Measurements from ENCODE around the gene PLTP.
"Not testable (repeated sequence)": the region's sequence is repeated elsewhere in the genome, so short reads cannot be mapped to it uniquely, and the experiment has no call there.

The PLTP gene

DNA sequence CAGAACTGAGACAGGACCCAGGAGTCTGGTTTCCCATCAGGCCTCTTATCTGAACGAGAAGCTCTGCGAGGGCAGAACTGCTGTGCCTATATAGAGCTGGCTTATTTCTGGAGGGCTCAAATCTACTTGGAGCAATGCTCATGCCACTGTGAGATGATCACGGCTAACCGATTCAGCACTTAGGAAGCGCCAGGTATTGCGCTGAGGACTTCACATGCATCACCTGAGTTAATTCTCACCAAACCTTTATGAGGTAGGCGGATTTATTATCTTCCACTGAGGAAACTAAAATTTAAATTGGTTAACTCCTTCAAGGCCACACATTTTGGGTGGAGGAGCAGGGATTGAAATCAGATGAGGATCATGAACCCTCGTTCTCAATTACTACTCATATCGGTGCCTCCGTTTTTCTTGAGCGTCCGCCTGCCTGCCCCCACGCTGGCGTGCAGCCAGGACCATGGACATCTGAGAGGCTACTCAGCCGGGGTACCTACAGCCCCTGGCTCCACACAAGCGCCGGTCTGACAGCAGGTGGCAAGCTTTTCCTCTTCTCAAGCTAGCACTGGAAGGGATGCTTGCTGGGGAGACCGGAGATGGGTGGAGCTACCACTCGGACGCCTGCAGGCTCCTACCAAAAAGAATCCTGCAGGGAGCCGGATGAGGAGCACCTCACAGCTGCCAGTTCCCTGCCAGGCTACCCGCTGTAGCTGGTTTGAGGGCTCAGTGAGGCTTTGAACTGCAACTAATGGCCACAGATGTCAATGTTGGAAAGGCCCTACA lies 21.5 kb upstream of the PLTP start:
- peaks cover 27% of the 10 kb centered on the region for H3K4me1 ChIP-seq (ENCODE audit: insufficient read depth, low read length)
- H2AFZ ChIP-seq (ENCODE audit: low read depth, low read length): peak overlapping the region; percentile 99
- H3K27me3 ChIP-seq (ENCODE audit: insufficient read depth, low read length, poor library complexity): no peaks in the 10 kb centered on the region
- peak overlapping the region; percentile 77 for H3K4me2 ChIP-seq (ENCODE audit: insufficient read depth, low read length)
- H3K9ac ChIP-seq (ENCODE audit: low read depth, low read length): peak overlapping the region; percentile 100
- TF ChIP-seq, protein P1, sequence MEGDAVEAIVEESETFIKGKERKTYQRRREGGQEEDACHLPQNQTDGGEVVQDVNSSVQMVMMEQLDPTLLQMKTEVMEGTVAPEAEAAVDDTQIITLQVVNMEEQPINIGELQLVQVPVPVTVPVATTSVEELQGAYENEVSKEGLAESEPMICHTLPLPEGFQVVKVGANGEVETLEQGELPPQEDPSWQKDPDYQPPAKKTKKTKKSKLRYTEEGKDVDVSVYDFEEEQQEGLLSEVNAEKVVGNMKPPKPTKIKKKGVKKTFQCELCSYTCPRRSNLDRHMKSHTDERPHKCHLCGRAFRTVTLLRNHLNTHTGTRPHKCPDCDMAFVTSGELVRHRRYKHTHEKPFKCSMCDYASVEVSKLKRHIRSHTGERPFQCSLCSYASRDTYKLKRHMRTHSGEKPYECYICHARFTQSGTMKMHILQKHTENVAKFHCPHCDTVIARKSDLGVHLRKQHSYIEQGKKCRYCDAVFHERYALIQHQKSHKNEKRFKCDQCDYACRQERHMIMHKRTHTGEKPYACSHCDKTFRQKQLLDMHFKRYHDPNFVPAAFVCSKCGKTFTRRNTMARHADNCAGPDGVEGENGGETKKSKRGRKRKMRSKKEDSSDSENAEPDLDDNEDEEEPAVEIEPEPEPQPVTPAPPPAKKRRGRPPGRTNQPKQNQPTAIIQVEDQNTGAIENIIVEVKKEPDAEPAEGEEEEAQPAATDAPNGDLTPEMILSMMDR (IDR thresholded peaks at IDR 0.05; ENCODE audit: borderline replicate concordance, extremely low read depth, low read length, poor library complexity, severe bottlenecking): peak; percentile 65
- TF ChIP-seq EZH2 (IDR thresholded peaks at IDR 0.05; ENCODE audit: borderline replicate concordance, low read depth, low read length, severe bottlenecking): no peak
- H3K4me3 ChIP-seq (ENCODE audit: low read depth in 1 of 2, low read length in 2 of 2): peak overlapping the region; percentile 90 to 97
- ATAC-seq (ENCODE audit: insufficient read depth, low read depth) (peak; percentile 51), DNase-seq (peak; percentile 84)
- peak overlapping the region; percentile 99 for H3K27ac ChIP-seq (ENCODE audit: low read length)
- no peaks in the 10 kb centered on the region for H3K9me3 ChIP-seq (ENCODE audit: insufficient read depth, low read length, severe bottlenecking)
- peaks cover 54% of the 10 kb centered on the region for H3K79me2 ChIP-seq (ENCODE audit: insufficient read depth, low read length)
- peaks cover 23% of the 10 kb centered on the region for H3K36me3 ChIP-seq (ENCODE audit: insufficient read depth, low read length)
- peaks cover 25% of the 10 kb centered on the region for H4K20me1 ChIP-seq (ENCODE audit: insufficient read depth, low read length)

DNA sequence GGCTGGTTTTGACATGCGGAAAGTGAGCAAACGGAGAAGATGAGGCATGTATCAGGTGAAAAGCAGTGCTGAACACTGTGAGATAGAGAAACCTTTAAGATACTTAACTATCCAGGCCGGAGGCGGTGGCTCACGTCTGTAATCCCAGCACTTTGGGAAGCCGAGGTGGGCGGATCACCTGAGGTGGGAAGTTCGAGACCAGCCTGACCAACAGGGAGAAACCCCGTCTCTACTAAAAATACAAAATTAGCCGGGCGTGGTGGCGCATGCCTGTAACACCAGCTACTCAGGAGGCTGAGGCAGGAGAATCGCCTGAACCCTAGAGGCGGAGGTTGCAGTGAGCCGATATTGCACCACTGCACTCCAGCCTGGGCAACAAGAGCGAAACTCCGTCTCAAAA lies 19.7 kb upstream of the PLTP start:
- peaks cover 37% of the 10 kb centered on the region for H3K79me2 ChIP-seq (ENCODE audit: insufficient read depth, low read length)
- not testable (repeated sequence) for H3K27ac ChIP-seq (ENCODE audit: low read length); H3K9ac ChIP-seq (ENCODE audit: low read depth, low read length); H3K4me3 ChIP-seq (ENCODE audit: low read depth in 1 of 2, low read length in 2 of 2); ATAC-seq (ENCODE audit: insufficient read depth, low read depth); H3K36me3 ChIP-seq (ENCODE audit: insufficient read depth, low read length); DNase-seq; H3K4me2 ChIP-seq (ENCODE audit: insufficient read depth, low read length); H3K9me3 ChIP-seq (ENCODE audit: insufficient read depth, low read length, severe bottlenecking); H3K27me3 ChIP-seq (ENCODE audit: insufficient read depth, low read length, poor library complexity); H2AFZ ChIP-seq (ENCODE audit: low read depth, low read length)
- H4K20me1 ChIP-seq (ENCODE audit: insufficient read depth, low read length): peaks cover 15% of the 10 kb centered on the region; the same call in 1 of the 2 replicates
- peaks cover 25% of the 10 kb centered on the region for H3K4me1 ChIP-seq (ENCODE audit: insufficient read depth, low read length)

DNA sequence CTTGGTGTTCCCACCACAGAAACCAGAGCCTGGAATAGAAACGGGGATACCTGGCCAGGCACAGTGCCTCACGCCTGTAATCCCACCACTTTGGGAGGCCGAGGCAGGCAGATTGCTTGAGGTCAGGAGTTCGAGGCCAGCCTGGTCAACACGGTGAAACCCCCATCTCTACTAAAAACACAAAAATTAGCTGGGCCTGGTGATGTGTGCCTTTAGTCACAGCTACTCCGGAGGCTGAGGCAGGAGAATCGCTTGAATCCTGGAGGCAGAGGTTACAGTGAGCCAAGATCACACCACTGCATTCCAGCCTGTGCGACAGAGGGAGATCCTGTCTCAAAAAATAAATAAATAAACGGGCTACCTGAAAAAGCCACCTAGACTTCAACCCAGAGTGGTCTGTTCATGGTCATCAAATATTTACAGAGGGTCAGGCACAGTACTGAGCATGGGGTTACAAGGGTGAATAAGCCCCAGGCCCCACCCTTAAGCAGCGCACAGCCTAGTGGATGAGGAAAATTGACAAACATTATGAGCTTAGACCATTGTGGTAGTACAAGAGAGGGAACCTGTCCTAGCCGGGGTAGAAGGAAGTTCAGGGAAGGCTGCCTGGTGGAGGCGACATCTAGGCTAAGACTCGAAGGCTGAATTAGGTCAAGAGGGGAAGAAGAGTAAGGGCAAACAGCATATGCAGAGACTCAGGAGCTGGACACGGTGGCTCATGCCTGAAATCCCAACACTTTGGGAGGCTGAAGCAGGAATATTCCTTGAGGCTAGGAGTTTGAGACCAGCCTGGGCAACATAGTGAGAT lies 15.3 kb upstream of the PLTP start:
- DNase-seq (no peak), ATAC-seq (ENCODE audit: insufficient read depth, low read depth) (peak; percentile 18; the same call in 1 of the 3 replicates)
- H3K4me3 ChIP-seq (ENCODE audit: low read depth in 1 of 2, low read length in 2 of 2): no peak overlapping the region
- no peak overlapping the region for H2AFZ ChIP-seq (ENCODE audit: low read depth, low read length)
- no peaks in the 10 kb centered on the region for H4K20me1 ChIP-seq (ENCODE audit: insufficient read depth, low read length)
- H3K4me1 ChIP-seq (ENCODE audit: insufficient read depth, low read length): no peaks in the 10 kb centered on the region
- H3K9me3 ChIP-seq (ENCODE audit: insufficient read depth, low read length, severe bottlenecking): no peaks in the 10 kb centered on the region
- H3K79me2 ChIP-seq (ENCODE audit: insufficient read depth, low read length): no peaks in the 10 kb centered on the region
- H3K36me3 ChIP-seq (ENCODE audit: insufficient read depth, low read length): no peaks in the 10 kb centered on the region
- no peaks in the 10 kb centered on the region for H3K27me3 ChIP-seq (ENCODE audit: insufficient read depth, low read length, poor library complexity)
- H3K4me2 ChIP-seq (ENCODE audit: insufficient read depth, low read length): no peak overlapping the region
- H3K27ac ChIP-seq (ENCODE audit: low read length): no peak overlapping the region
- H3K9ac ChIP-seq (ENCODE audit: low read depth, low read length): no peak overlapping the region
- TF ChIP-seq, protein P1 (IDR thresholded peaks at IDR 0.05; ENCODE audit: borderline replicate concordance, extremely low read depth, low read length, poor library complexity, severe bottlenecking): no peak
- no peak for TF ChIP-seq EZH2 (IDR thresholded peaks at IDR 0.05; ENCODE audit: borderline replicate concordance, low read depth, low read length, severe bottlenecking)

DNA sequence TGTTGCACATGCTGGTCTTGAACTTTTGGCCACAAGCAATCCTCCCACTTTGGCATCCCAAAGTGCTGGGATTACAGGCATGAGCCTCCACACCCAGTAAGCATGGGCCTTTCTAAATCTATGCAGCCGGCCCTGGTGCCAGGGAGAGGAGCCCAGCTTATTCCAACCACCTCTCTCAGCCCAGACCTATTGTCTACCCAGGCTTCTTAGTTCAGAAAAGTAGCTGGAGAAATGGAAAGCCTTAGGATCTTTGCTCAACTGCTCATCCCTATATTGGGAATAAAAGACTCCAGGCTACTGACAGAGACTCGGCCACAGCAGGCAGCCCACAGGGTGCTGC lies 14.7 kb upstream of the PLTP start:
- Histone ChIP-seq H3K79me2 (ENCODE audit: insufficient read depth, low read length) (no peaks in the 10 kb centered on the region), H3K27me3 (ENCODE audit: insufficient read depth, low read length, poor library complexity) (no peaks in the 10 kb centered on the region), H3K4me3 (ENCODE audit: low read depth in 1 of 2, low read length in 2 of 2) (no peak overlapping the region), H4K20me1 (ENCODE audit: insufficient read depth, low read length) (no peaks in the 10 kb centered on the region), H2AFZ (ENCODE audit: low read depth, low read length) (no peak overlapping the region), H3K9ac (ENCODE audit: low read depth, low read length) (no peak overlapping the region), H3K27ac (ENCODE audit: low read length) (no peak overlapping the region), H3K4me2 (ENCODE audit: insufficient read depth, low read length) (no peak overlapping the region), H3K9me3 (ENCODE audit: insufficient read depth, low read length, severe bottlenecking) (no peaks in the 10 kb centered on the region), H3K36me3 (ENCODE audit: insufficient read depth, low read length) (no peaks in the 10 kb centered on the region), H3K4me1 (ENCODE audit: insufficient read depth, low read length) (no peaks in the 10 kb centered on the region)
- ATAC-seq (ENCODE audit: insufficient read depth, low read depth) (no peak), DNase-seq (no peak)
- TF ChIP-seq EZH2 (IDR thresholded peaks at IDR 0.05; ENCODE audit: borderline replicate concordance, low read depth, low read length, severe bottlenecking): no peak
- TF ChIP-seq, protein P1 (IDR thresholded peaks at IDR 0.05; ENCODE audit: borderline replicate concordance, extremely low read depth, low read length, poor library complexity, severe bottlenecking): no peak

Data from DND-41 (cell line).